OCI-LY1 (cell line): Measurements from ENCODE around the gene PDCD5.

Experiments
- H2AFZ ChIP-seq: fragments of 200-600 bp; sonication (generic), shearing (Covaris generic); 2 replicates; pipeline ENCODE4 v1.6.0; 2014; ENCODE audit warnings: antibody characterized with exemption, mild to moderate bottlenecking, low read length
- H3F3A ChIP-seq: fragments of 200-600 bp; sonication (generic), shearing (Covaris generic); 2 replicates; pipeline ENCODE4 v1.6.0; 2014; ENCODE audit warnings: mild to moderate bottlenecking, antibody characterized with exemption, low read length, moderate library complexity; ENCODE audit not compliant: insufficient read depth
- H3K27ac ChIP-seq: fragments of 200-600 bp; sonication (generic); 2 replicates; pipeline ENCODE4 v1.5.1; 2014; ENCODE audit warnings: low read length, mixed run types, mild to moderate bottlenecking, low read depth; ENCODE audit not compliant: poor library complexity, severe bottlenecking
- H3K27me3 ChIP-seq: fragments of 200-600 bp; sonication (generic); 2 replicates; pipeline ENCODE4 v1.6.0; 2014; ENCODE audit warnings: antibody characterized with exemption, mild to moderate bottlenecking, low read length, moderate library complexity; ENCODE audit not compliant: insufficient read depth
- H3K36me3 ChIP-seq: fragments of 200-600 bp; sonication (generic); 2 replicates; pipeline ENCODE4 v1.6.1; 2014; ENCODE audit warnings: mild to moderate bottlenecking, antibody characterized with exemption, low read length, moderate library complexity, mixed read lengths; ENCODE audit not compliant: insufficient read depth
- H3K4me1 ChIP-seq: fragments of 200-600 bp; sonication (generic); 2 replicates; pipeline ENCODE4 v1.5.1; 2014; ENCODE audit warnings: mild to moderate bottlenecking, low read length, moderate library complexity; ENCODE audit not compliant: insufficient read depth, severe bottlenecking
- H3K4me2 ChIP-seq: fragments of 200-600 bp; sonication (generic), shearing (Covaris generic); 2 replicates; pipeline ENCODE4 v1.6.1; 2014; ENCODE audit warnings: low read length
- H3K4me3 ChIP-seq: fragments of 200-600 bp; sonication (generic); 2 replicates; pipeline ENCODE4 v1.5.1; 2014; ENCODE audit warnings: low read length, low read depth, mild to moderate bottlenecking, mixed read lengths; ENCODE audit not compliant: poor library complexity, severe bottlenecking
- H3K79me2 ChIP-seq: fragments of 200-600 bp; shearing (Covaris generic); 2 replicates; pipeline ENCODE4 v1.6.1; 2016; ENCODE audit warnings: mixed run types, low read length, mixed read lengths; ENCODE audit not compliant: insufficient read depth
- H3K9ac ChIP-seq: fragments of 200-600 bp; sonication (generic), shearing (Covaris generic); 2 replicates; pipeline ENCODE4 v1.6.1; 2014; ENCODE audit warnings: mild to moderate bottlenecking, low read length, mixed read lengths
- H3K9me2 ChIP-seq: fragments of 200-600 bp; sonication (generic), shearing (Covaris generic); 2 replicates; pipeline ENCODE4 v1.6.1; 2014; ENCODE audit warnings: low read depth, mild to moderate bottlenecking, low read length, mixed read lengths
- H3K9me3 ChIP-seq: fragments of 200-600 bp; shearing (Covaris generic); 2 replicates; pipeline ENCODE4 v1.6.1; 2014; ENCODE audit warnings: low read length, mixed read lengths
- H4K20me1 ChIP-seq: fragments of 200-600 bp; sonication (generic), shearing (Covaris generic); 2 replicates; pipeline ENCODE4 v1.6.0; 2016; ENCODE audit warnings: mild to moderate bottlenecking, low read length; ENCODE audit not compliant: insufficient read depth
- CTCF ChIP-seq: fragments of 200-600 bp; sonication (generic), shearing (Covaris generic); IDR thresholded peaks from 2 replicates; pipeline ENCODE4 v1.5.1; 2017; ENCODE audit warnings: mild to moderate bottlenecking, antibody characterized with exemption, low read length, moderate library complexity, mixed read lengths
- EZH2 ChIP-seq: fragments of 200-600 bp; sonication (generic), shearing (Covaris generic); IDR thresholded peaks from 2 replicates; pipeline ENCODE4 v1.8.0; 2017; ENCODE audit warnings: borderline replicate concordance, mixed run types, mild to moderate bottlenecking, antibody characterized with exemption, low read length, moderate library complexity, mixed read lengths

The PDCD5 gene

GRCh38 chr19:32543115-32543900, 37.7 kb upstream of the PDCD5 start:
- H2AFZ ChIP-seq, result no peak overlapping the region
- no peaks in the 10 kb centered on the region for H3K79me2 ChIP-seq
- H3K4me3 ChIP-seq, result no peak overlapping the region
- H3K36me3 ChIP-seq, result no peaks in the 10 kb centered on the region
- H3K4me2 ChIP-seq, result no peak overlapping the region
- no peak overlapping the region for H3K9ac ChIP-seq
- no peaks in the 10 kb centered on the region for H3K9me2 ChIP-seq
- no peak for TF ChIP-seq EZH2
- TF ChIP-seq CTCF, result no peak
- H4K20me1 ChIP-seq, result no peaks in the 10 kb centered on the region
- no peaks in the 10 kb centered on the region for H3K4me1 ChIP-seq
- no peaks in the 10 kb centered on the region for H3K9me3 ChIP-seq
- no peak overlapping the region for H3K27ac ChIP-seq
- no peaks in the 10 kb centered on the region for H3K27me3 ChIP-seq
- no peaks in the 10 kb centered on the region for H3F3A ChIP-seq

GRCh38 chr19:32544917-32545316, 36.1 kb upstream of the PDCD5 start:
- Histone ChIP-seq H3K36me3 (no peaks in the 10 kb centered on the region), H3K4me2 (no peak overlapping the region), H3K9me3 (no peaks in the 10 kb centered on the region), H3K4me1 (no peaks in the 10 kb centered on the region), H3K9ac (no peak overlapping the region), H3K9me2 (no peaks in the 10 kb centered on the region), H3K4me3 (no peak overlapping the region), H2AFZ (no peak overlapping the region), H3K79me2 (no peaks in the 10 kb centered on the region), H3K27ac (no peak overlapping the region), H4K20me1 (no peaks in the 10 kb centered on the region), H3K27me3 (no peaks in the 10 kb centered on the region), H3F3A (no peaks in the 10 kb centered on the region)
- TF ChIP-seq CTCF (no peak), EZH2 (no peak)

- no peaks in the 10 kb centered on the region for H3F3A ChIP-seq
- no peak overlapping the region for H2AFZ ChIP-seq
- no peak overlapping the region for H3K4me2 ChIP-seq
- H3K4me1 ChIP-seq, result no peaks in the 10 kb centered on the region
- no peaks in the 10 kb centered on the region for H3K9me3 ChIP-seq
- no peaks in the 10 kb centered on the region for H4K20me1 ChIP-seq
- no peaks in the 10 kb centered on the region for H3K9me2 ChIP-seq
- H3K27ac ChIP-seq, result no peak overlapping the region
- no peaks in the 10 kb centered on the region for H3K79me2 ChIP-seq
- no peak overlapping the region for H3K4me3 ChIP-seq
- no peak overlapping the region for H3K9ac ChIP-seq
- H3K36me3 ChIP-seq, result no peaks in the 10 kb centered on the region
- TF ChIP-seq CTCF (no peak), EZH2 (no peak)
- no peaks in the 10 kb centered on the region for H3K27me3 ChIP-seq
Measured at GRCh38 chr19:32550666-32551065, 30.3 kb upstream of the PDCD5 start.
